A673 (cell line): ENCODE data around the gene RAB8B. TPM values are rescaled to one million over a fixed set of nuclear protein-coding genes. Genes with fewer than 3 reads are reported as not detected.

ENCODE experiments used
- BruUV-seq: library from RNA; stranded (reverse); fragments of 400-500 nt; replicated peaks from 2 replicates; lab custom pipeline; 2021; lab: Mats Ljungman, UMichigan
- CTCF ChIA-PET: fragments of 300-600 bp; sonication (Branson Sonifier 250); formaldehyde crosslinking; loops from one replicate; lab custom pipeline; 2022; ENCODE audit warnings: antibody characterized with exemption; lab: Charles Lee
- POLR2A ChIA-PET: fragments of 300-600 bp; sonication (Branson Sonifier 250); formaldehyde crosslinking; loops from one replicate; lab custom pipeline; 2022; ENCODE audit warnings: antibody characterized with exemption; ENCODE audit not compliant: low non-redundant PET; lab: Charles Lee
- DNase-seq: peaks from one replicate; pipeline ENCODE4 v3.0.0-alpha.2; 2015; ENCODE audit warnings: low spot score
- H3K27ac ChIP-seq: fragments of 200-600 bp; sonication (generic); 2 replicates; pipeline ENCODE4 v1.5.1; 2016; ENCODE audit warnings: mixed run types, low read depth, mild to moderate bottlenecking, mixed read lengths, antibody characterized with exemption, low read length; ENCODE audit not compliant: poor library complexity, severe bottlenecking
- H3K27me3 ChIP-seq: fragments of 200-600 bp; sonication (generic); replicated peaks from 2 replicates; pipeline ENCODE4 v1.6.1; 2017; ENCODE audit warnings: mixed run types, low read depth, mild to moderate bottlenecking, mixed read lengths, antibody characterized with exemption, low read length; ENCODE audit not compliant: insufficient read depth, poor library complexity
- H3K36me3 ChIP-seq: fragments of 200-600 bp; sonication (generic); 2 replicates; pipeline ENCODE4 v1.6.1; 2016; ENCODE audit warnings: mixed run types, mild to moderate bottlenecking, mixed read lengths, antibody characterized with exemption, low read length; ENCODE audit not compliant: insufficient read depth, poor library complexity, severe bottlenecking
- H3K4me1 ChIP-seq: fragments of 200-600 bp; sonication (generic); 2 replicates; pipeline ENCODE4 v1.6.1; 2017; ENCODE audit warnings: mixed run types, mild to moderate bottlenecking, mixed read lengths, antibody characterized with exemption, low read length; ENCODE audit not compliant: insufficient read depth, poor library complexity, severe bottlenecking
- H3K4me3 ChIP-seq: fragments of 200-600 bp; sonication (generic); 2 replicates; pipeline ENCODE4 v1.5.1; 2016; ENCODE audit warnings: low read depth, mixed run types, mild to moderate bottlenecking, mixed read lengths, low read length; ENCODE audit not compliant: poor library complexity, severe bottlenecking
- H3K9me3 ChIP-seq: fragments of 200-600 bp; sonication (generic); 2 replicates; pipeline ENCODE4 v1.6.1; 2016; ENCODE audit warnings: mixed run types, low read depth, mild to moderate bottlenecking, mixed read lengths, antibody characterized with exemption, low read length; ENCODE audit not compliant: poor library complexity, severe bottlenecking
- EZH2 ChIP-seq: fragments of 200-600 bp; sonication (generic); IDR thresholded peaks from 2 replicates; pipeline ENCODE4 v1.6.1; 2017; ENCODE audit warnings: borderline replicate concordance, low read depth, mild to moderate bottlenecking, mixed read lengths, antibody characterized with exemption, low read length; ENCODE audit not compliant: poor library complexity, severe bottlenecking
- intact Hi-C: fragments of 100-400 bp; cut with micrococcal nuclease; formaldehyde crosslinking; loops from one replicate; pipeline ENCODE4 v1.10.0; 2022; ENCODE audit not compliant: unreplicated experiment
- total RNA-seq: library from RNA; stranded (reverse); gene quantifications from 2 replicates; pipeline ENCODE4 v1.2.3, GENCODE V29; 2021
- TF ChIP-seq, protein P1 (sequence below): fragments of 300-800, 200-600 bp; sonication (generic); conservative IDR thresholded peaks from 2 replicates; pipeline ENCODE4 v1.5.1; 2017; ENCODE audit warnings: low read depth, mild to moderate bottlenecking, antibody characterized with exemption, low read length, moderate library complexity, mixed read lengths

The RAB8B gene
- total RNA-seq, 1 experiment from 2014 or later: 29.1 TPM

DNA sequence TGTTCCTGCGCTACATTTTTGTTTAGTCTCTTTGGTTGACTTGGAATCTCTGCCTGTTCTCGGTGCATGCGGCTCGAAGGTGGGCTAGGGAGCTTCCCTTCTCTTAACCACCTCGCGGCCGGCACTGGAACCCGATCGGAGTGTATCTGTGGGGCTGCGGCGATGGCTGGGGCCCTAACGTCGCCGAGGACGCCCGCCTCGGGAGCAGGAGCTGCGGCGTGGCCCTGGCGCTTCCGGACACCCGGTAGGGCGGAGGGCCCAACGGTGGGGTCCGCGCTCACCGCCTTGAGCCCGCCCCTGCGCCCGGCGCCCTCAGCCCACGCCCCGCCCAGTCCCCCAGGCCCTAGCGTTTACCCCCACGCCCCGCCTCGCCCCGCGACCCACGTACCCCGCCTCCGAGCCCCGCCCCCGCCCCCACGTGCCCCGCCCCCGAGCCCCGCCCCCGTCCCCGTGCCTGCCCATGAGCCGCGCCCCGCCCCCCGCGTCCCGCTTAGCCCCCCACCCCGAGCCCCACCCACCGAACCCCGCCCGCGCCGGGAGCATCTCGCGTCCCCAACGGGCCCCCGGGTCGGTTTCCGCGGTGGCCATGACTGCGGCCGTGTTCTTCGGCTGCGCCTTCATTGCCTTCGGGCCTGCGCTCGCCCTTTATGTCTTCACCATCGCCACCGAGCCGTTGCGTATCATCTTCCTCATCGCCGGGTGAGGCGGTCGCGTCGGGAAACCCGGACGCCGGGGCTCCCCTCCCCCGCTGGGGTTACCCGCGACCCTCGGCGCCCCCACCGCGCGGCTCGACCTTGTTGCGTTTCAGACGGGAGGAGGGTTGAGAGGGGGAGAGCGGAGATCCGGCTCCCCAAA is 87.9 kb downstream of the RAB8B start, which contains the start of gene APH1B:
Gene APH1B, plus strand, starts transcription at position 568 of the 855 bp plus-strand sequence. Its CDS starts 19 bp downstream, at position 587.
- intact Hi-C loops: loop anchor here (5.0 kb wide), 1 partner anchor 90 kb away; the partner anchor contains the start of gene RAB8B
- TF ChIP-seq, protein P1, sequence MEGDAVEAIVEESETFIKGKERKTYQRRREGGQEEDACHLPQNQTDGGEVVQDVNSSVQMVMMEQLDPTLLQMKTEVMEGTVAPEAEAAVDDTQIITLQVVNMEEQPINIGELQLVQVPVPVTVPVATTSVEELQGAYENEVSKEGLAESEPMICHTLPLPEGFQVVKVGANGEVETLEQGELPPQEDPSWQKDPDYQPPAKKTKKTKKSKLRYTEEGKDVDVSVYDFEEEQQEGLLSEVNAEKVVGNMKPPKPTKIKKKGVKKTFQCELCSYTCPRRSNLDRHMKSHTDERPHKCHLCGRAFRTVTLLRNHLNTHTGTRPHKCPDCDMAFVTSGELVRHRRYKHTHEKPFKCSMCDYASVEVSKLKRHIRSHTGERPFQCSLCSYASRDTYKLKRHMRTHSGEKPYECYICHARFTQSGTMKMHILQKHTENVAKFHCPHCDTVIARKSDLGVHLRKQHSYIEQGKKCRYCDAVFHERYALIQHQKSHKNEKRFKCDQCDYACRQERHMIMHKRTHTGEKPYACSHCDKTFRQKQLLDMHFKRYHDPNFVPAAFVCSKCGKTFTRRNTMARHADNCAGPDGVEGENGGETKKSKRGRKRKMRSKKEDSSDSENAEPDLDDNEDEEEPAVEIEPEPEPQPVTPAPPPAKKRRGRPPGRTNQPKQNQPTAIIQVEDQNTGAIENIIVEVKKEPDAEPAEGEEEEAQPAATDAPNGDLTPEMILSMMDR: no peak
- no peak for TF ChIP-seq EZH2
- Histone ChIP-seq H3K27ac (peak within 1 kb of the TSS; percentile 69), H3K27me3 (no peaks in the 10 kb centered on the region), H3K9me3 (no peaks in the 10 kb centered on the region), H3K36me3 (no peaks in the 10 kb centered on the region), H3K4me3 (peak within 1 kb of the TSS; percentile 67), H3K4me1 (peaks cover 13% of the 10 kb centered on the region)
- DNase-seq: peak; percentile 83
- no TSS peak for BruUV-seq
- CTCF ChIA-PET: no interaction called here
- POLR2A ChIA-PET: interaction anchor here (0.6 to 1.0 kb wide), 4 partner anchors 15 to 489 kb away, joined by 3 to 9 read pairs (median 8); no protein-coding TSS in a partner anchor

DNA sequence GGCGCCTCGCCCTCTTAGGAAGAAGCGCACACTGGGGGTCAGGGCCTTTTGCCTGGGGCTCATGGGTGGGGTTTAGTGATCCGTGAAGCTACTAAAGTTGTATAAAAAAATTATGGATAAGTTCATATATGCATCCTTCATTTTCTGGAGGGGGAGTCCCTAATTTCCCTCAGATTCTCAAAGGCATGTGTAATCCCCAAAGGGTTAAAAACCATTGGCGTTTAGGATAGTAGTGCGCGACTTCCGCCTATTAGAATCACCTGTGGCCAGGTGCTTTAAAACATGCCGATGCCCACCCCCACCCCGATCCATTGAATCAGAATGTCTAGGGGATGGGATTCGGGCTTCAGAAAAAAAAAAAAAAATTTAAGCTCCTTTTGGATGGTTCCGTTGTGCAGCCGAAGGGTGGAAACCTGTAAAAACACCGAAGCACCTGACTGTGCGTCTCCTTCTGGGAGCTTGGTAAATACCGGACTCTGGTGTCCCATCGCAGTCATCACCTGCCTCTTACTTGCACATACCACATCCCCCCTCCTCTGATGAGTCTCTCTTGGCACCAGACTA is 88.6 kb downstream of the RAB8B start:
- H3K27ac ChIP-seq: peak overlapping the region; percentile 6

DNA sequence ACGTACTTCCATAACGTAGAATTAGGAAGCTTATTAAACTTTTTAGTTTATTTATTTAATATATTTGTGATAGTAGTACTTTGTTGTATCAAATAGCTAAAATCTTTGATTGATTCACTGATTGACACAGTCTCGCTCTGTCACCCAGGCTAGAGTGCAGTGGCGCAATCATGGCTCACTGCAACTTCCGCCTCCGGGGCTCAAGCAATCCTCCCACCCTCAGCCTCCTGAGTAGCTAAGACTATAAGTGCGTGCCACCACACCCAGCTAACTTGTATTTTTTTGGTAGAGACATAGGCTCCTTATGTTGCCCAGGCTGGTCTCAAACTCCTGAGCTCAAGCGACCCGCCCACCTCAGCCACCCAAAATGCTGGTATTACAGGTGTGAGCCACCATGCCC is 93.7 kb downstream of the RAB8B start:
- TF ChIP-seq, protein P1: no peak
- no peak for TF ChIP-seq EZH2

More for the DNA sequence above, 88.6 kb downstream of the RAB8B start:
- no peaks in the 10 kb centered on the region for H3K27me3 ChIP-seq
- H3K4me1 ChIP-seq: peaks cover 13% of the 10 kb centered on the region
- peak overlapping the region; percentile 67 for H3K4me3 ChIP-seq
- TF ChIP-seq, protein P1: no peak
- TF ChIP-seq EZH2: no peak
- ChIA-PET POLR2A (no interaction called here), CTCF (no interaction called here)
- intact Hi-C loops: loop anchor here (5.0 kb wide), 1 partner anchor 91 kb away; the partner anchor contains the start of gene RAB8B
- H3K9me3 ChIP-seq: no peaks in the 10 kb centered on the region
- no peaks in the 10 kb centered on the region for H3K36me3 ChIP-seq
- DNase-seq: no peak
- no TSS peak for BruUV-seq

More for the DNA sequence above, 93.7 kb downstream of the RAB8B start:
- H3K4me3 ChIP-seq: no peak overlapping the region
- POLR2A ChIA-PET: no interaction called here
- H3K27me3 ChIP-seq: no peaks in the 10 kb centered on the region
- intact Hi-C loops: loop anchor here (10.0 kb wide), 3 partner anchors 222 to 612 kb away; partner anchors contain the start of gene USP3
- no peaks in the 10 kb centered on the region for H3K4me1 ChIP-seq
- no TSS peak for BruUV-seq
- no peaks in the 10 kb centered on the region for H3K9me3 ChIP-seq
- DNase-seq: no peak
- CTCF ChIA-PET: no interaction called here
- no peak overlapping the region for H3K27ac ChIP-seq
- H3K36me3 ChIP-seq: no peaks in the 10 kb centered on the region
